GM12892 (cell line): ENCODE measurements around the gene ALS2.

Source experiments
- POLR2A ChIP-seq: IDR thresholded peaks from 2 replicates; pipeline ENCODE4 v1.6.1; 2011; ENCODE audit warnings: low read depth, low read length, control low read depth
- POLR2AphosphoS5 ChIP-seq: IDR thresholded peaks from 2 replicates; pipeline ENCODE4 v1.6.1; 2011; ENCODE audit warnings: low read depth, low read length, control low read depth

DNA sequence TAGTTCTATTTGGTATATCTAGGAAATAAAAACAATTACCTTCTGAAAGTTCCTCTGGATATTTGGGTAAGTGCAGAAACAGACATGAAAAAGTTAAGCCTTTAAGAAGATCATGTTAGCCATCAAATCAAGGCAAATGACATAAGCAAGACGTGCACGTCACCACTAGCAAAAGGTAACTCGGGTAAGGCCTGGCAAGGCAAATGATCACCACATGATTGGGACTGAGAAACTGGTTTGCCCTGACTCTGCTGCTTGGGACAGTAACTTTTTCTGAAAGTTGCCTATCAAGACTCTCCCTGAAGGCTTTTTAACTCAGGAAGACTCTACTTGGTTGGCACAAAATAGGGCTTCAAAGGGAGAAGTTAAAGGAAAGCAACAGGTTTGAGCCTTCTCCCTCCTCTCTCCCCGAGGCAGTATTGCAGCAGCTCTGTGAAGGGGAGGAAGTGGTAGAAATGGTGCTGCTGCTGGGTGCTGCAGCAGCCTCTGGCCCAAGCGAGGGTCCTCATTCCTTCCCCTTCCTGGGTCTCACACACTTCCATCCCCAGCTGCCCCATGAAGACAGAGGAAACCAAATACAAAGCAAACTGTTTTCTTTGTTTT, 120.3 kb downstream of the ALS2 start:
- TF ChIP-seq POLR2A, result no peak
- TF ChIP-seq POLR2AphosphoS5, result no peak
